Femur (tissue), 1 donor: ENCODE results near the gene NFATC1.

ENCODE experiments used
- DNase-seq: peaks from one replicate; pipeline ENCODE4 v3.0.0-alpha.2; 2017

NFATC1 gene

DNA sequence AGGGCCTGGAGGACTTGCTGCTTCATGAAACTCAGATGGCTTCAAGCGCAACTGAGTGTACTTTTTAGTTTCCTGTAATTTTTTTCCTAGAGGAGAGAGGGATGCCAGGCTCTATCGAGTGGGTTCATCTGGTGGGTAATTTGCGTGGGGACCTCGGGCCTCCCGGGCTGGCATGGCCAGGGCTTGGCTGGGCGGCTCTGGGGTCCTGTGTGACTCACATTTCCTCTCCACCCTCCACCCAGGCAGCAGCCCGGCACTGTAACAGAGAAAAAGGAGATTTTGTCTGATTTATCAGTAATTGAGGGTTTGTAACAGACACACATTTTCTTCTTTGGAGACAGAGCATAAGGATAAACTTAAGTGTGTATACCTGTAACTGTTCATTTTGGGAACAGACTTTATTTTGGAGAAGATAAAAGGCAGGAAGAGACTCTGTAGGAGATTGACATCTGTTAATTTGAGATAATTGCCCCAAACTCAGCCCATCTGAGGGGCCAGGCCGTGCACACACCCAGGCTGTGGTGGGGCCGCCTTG lies 64.3 kb downstream of the NFATC1 start:
- no peak for DNase-seq

GRCh38 chr18:79460481-79461300 lies 65.0 kb downstream of the NFATC1 start:
- no peak for DNase-seq

GRCh38 chr18:79461627-79462026 lies 65.9 kb downstream of the NFATC1 start:
- no peak for DNase-seq

DNA sequence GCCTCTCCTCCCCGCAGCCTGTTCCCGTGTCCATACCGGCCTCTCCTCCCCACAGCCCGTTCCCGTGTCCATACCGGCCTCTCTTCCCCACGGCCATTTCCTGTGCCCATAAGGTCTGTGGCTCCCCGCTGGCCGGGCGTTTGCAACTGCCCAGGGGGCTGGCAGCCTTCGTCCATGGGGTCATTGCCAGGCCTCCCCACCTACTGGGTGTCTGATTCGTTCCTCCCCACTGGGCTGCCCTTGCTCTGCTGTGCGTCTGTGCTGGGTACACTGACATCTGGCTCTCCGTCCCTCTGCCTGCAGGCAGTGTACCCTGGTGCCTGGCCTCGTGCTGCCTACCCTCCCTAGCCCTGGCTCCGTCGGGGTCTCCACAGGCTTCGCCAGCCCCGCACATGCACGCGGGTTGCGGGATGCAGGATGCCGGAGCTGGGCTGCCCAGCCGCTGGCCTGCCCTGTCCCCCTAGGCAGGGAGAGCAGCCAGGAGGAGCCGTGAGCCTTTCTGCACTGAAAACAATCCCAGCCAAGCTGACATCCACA lies 67.8 kb downstream of the NFATC1 start:
- no peak for DNase-seq

GRCh38 chr18:79465392-79465991 lies 69.8 kb downstream of the NFATC1 start:
- peak; percentile 76 for DNase-seq

GRCh38 chr18:79466591-79466990 lies 70.9 kb downstream of the NFATC1 start:
- DNase-seq, result no peak

DNA sequence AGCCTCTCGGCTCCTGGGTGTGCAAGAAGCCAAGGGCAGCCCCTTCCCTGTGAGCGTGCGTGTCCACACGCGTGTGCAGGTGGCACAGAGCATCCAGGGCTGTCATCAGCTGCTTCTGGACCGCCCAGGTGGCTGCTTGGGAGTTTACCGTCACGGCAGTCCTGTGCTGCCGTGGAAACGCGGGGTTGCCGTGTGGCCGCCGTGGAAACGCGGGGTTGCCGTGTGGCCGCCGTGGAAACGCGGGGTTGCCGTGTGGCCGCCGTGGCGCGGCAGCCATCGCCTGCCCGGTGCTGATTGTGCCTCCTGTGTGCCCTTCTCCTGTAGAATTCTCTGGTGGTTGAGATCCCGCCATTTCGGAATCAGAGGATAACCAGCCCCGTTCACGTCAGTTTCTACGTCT lies 71.4 kb downstream of the NFATC1 start:
- DNase-seq, result no peak

DNA sequence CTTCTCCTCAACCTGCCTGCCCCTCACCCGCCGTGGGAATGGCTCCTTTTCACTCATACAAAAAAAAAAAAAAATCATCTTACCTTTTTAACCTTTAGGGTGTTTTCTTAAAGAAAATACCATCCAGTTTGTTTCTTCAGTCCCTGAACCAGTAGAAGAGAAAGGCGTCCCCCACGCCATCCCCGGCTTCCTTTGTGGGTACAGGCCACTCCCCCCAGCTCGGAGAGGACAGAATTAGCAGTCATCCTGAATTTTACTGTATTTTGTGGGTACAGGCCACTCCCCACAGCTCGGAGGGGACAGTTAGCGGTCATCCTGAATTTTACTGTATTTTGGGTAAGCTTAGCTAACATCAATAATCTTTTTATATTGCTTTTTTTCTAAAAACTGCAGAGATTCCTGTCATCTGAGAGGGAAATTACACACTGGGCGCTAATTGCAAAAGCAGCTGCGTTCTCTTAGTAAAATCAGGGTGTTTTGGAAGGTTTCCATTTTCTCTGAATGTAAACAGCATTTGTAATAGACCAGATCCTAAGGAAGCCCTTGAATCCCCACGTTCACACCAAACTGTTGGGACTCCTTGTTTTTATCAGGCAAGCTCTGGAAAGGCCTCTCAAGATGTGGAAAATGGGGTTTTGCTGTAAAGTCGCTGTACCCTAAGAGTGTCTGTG lies 72.5 kb downstream of the NFATC1 start:
- no peak for DNase-seq

- no peak for DNase-seq
Observed at GRCh38 chr18:79469309-79469708, 73.6 kb downstream of the NFATC1 start.

DNA sequence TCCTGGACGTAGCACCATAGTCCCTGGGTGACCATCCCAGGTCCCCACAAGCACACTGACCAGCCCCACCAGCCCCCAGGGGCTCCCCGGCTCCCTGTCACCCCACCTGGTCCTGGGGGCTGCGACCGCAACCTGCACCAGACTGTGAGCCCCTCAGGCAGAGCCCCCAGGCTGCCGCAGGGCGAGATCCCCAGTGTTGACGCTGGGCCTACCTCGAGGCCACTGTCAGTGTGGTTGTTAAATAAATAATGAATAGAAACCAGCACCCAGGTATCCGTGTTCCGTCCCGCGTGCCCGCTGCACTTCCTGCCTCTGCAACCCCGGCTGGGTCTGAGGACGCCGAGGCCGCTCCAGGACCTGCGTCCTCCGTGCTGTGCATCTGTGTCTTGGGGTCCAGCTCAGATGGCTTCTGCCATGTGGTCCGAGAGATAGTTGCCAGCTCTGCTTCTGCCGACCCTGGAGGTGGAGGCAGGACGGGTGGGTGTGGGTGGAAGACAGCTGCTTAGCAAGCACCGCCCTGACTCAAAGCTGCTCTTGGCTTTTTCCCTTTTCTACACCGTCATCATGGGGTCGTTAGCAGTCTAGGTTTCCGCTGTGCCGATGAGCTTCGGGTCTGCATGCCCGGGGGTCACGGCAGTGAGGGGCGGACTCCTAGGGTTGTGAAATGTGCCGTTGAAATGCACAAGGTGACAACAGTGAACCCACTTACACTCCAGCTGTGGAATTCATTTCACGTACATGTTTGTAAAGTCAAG lies 74.2 kb downstream of the NFATC1 start:
- DNase-seq, result no peak

- DNase-seq, result no peak
Observed at GRCh38 chr18:79470547-79470946, 74.8 kb downstream of the NFATC1 start.

GRCh38 chr18:79471046-79471445 lies 75.3 kb downstream of the NFATC1 start:
- peak; percentile 68 for DNase-seq

DNA sequence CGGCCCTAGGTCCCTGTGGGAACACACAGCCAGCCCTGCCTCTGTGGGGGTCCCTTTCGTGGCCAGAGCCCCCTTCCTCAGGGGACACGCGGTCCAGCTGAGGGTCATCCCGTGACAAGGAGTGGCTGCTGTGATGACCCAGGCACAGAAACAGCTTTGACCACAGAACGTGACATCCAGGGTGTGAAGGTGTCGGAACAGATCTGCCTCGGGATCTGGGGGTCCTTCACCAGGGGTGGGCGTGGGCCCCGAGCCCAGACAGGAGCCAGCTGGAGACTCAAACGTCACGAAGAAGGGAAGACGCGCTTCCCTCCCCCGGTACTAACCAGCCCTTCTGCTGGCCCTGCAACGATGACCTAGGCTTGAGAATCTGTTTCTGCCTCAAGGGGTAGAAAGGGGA lies 75.9 kb downstream of the NFATC1 start:
- no peak for DNase-seq

DNA sequence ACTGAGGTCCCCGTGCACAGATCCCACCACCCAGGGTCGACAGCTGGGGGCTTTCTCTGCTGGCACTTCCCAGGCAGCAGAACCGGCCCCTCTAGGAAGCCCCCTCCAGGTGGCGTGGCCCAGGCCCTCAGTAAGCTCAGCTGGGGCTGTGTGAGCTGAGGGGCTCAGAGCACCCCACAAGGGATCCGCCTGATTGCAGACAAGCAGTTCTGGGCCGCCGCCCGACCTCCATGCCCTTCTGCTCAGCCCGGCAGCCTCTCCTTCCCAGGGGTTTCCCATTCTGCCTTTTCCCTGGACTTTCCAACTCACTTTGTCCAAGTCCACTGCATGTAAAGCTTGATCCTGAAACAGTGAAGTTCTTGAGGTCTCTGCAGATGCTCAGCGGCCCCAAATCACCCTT lies 76.4 kb downstream of the NFATC1 start:
- no peak for DNase-seq

DNA sequence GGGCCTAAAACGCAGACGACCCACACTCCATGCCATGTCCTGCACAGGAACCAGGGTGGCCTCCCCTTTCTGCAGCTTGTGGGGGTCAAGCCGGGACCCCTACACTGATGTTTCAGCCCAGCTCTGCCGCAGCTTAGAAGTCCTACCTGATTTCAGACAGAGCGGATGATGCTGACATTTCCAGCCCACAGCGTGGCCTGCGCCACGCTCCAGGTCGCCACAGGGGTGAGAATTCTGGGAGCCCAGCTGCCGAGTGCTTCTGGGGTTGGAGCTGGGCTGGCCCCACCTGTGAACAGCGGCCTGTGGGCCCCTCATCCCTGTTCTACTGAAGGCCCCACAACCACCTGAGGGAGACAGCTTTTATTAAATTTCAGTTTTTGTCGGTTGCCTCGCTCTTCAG lies 77.2 kb downstream of the NFATC1 start:
- no peak for DNase-seq

DNA sequence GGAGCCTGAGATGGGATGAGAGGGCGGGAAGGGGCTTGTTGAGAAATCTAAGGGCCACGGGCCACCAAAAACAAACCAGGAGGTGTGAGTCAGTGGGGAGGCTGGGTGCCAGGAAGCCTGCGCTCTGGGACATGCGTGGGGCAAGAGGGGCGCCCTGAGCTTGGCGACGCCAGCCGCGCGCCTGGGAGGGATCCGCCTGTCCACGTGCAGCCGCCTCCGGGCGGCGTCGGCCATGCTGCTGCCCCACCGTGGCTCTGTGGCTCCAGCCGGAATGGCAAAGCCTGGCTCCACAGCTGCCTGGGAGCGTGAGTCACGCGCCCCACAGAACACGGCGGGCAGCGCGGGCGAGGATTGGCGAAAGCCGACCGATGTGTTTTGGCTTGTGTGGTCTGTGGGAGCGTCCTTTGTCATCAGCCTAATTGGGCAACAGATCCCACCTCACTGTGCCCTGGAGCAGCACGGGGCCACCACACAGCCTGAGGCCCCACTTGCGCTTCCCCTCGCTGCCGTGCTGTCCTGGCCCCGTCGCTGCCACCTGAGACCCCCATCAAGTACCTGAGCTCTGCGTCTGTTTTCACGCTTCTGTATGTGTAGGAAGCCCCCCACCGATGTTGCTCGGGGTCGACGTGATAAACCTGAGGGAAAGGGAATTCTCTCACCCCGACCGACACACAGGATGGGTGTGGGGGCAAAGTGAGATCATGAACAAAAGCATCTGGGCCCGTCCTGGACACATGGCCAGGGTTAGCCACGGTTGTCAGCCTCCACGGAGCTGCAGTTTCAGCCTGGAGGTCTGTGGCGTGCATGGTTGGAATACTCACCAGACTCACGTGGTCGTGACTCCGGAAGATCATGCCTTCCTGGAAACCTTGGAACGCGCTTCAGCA lies 80.5 kb downstream of the NFATC1 start:
- DNase-seq, result no peak

DNA sequence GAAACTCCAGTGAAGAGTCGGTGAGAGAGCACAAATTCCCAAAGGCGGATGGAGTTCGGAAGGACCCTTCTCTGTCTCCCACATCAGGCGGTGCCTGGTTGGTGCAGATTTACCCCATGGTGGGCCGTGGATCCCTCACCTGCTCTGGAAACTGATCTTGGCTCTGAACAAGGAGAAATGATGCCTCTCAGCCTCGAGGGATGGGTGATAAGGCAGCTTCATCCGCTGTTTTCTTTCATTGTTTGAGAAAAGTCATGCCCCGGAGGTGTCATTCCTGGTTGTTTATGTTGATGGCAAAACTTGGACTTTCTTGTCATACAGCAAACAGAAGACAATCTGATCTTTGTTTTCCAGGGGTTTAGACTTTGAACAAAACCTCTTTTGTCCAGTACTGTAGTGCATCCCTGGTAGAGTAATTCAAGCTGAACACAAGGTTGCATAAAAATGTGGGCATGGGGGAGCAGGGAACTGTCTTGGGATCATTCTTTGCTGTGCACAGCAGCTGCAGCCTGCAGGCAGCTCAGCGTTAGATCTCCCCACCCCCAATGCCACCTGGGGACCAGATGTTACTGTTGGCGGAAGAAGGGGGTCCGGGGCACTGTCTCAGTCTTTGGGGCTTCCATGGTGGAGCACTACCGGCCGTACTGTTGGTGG lies 81.3 kb downstream of the NFATC1 start:
- DNase-seq, result peak; percentile 20

GRCh38 chr18:79477711-79478483 lies 82.2 kb downstream of the NFATC1 start:
- peak; percentile 19 for DNase-seq

GRCh38 chr18:79478484-79479115 lies 82.9 kb downstream of the NFATC1 start:
- DNase-seq, result peak; percentile 17
